HEK293 (cell line): Measurements from ENCODE around the gene CDH2.

ENCODE experiments used
- CTCF ChIA-PET: fragments of 350-600 bp; formaldehyde crosslinking; extraction: SDS; loops from one replicate; lab custom pipeline; 2021; ENCODE audit warnings: antibody characterized with exemption; lab: Yijun Ruan, JAX
- POLR2A ChIA-PET: fragments of 300-600 bp; formaldehyde crosslinking; extraction: SDS; loops from one replicate; lab custom pipeline; 2020; ENCODE audit warnings: antibody characterized with exemption, inconsistent platforms; lab: Yijun Ruan, JAX
- H3K27ac ChIP-seq: fragments of 200-500 bp; sonication (Bioruptor generic); 2 replicates; pipeline ENCODE4 v1.5.1; 2014; ENCODE audit warnings: low read depth, low read length, control low read depth, inconsistent platforms; ENCODE audit errors: extremely low read depth
- H3K36me3 ChIP-seq, 2 experiments: fragments of 200-500 bp in 1 of 2; sonication (Bioruptor generic) in 1 of 2; 1 replicate in 1 of 2; 2 replicates in 1 of 2; pipeline ENCODE4 v1.5.1; 2014 to 2017; ENCODE audit warnings: inconsistent platforms in 2 of 2, low read length in 2 of 2; ENCODE audit not compliant: control insufficient read depth in 2 of 2, insufficient read depth in 1 of 2
- H3K4me1 ChIP-seq: fragments of 200-500 bp; sonication (Bioruptor generic); 2 replicates; pipeline ENCODE4 v1.5.1; 2014; ENCODE audit warnings: mild to moderate bottlenecking, low read length, inconsistent platforms; ENCODE audit not compliant: control insufficient read depth, insufficient read depth
- H3K4me3 ChIP-seq: 2 replicates; pipeline ENCODE4 v1.5.1; 2011; ENCODE audit warnings: low read depth, mild to moderate bottlenecking, control low read depth, low read length, moderate library complexity
- H3K9me3 ChIP-seq: fragments of 200-500 bp; sonication (Bioruptor generic); 2 replicates; pipeline ENCODE4 v1.5.1; 2014; ENCODE audit warnings: low read depth, low read length, inconsistent platforms; ENCODE audit not compliant: control insufficient read depth, insufficient read depth
- FEZF1 ChIP-seq: fragments of 450-650 bp; formaldehyde crosslinking; IDR thresholded peaks from 2 replicates; pipeline ENCODE4 v1.5.1; 2016; ENCODE audit warnings: missing biosample characterization, missing genetic modification characterization
- GLIS1 ChIP-seq: fragments of 450-650 bp; formaldehyde crosslinking; IDR thresholded peaks from 2 replicates; pipeline ENCODE4 v1.5.1; 2016; ENCODE audit warnings: missing biosample characterization, missing genetic modification characterization
- HIC1 ChIP-seq: fragments of 450-650 bp; formaldehyde crosslinking; IDR thresholded peaks from 2 replicates; pipeline ENCODE4 v1.5.1; 2016; ENCODE audit warnings: missing biosample characterization, missing genetic modification characterization
- HOXA7 ChIP-seq: sonication (generic); formaldehyde crosslinking; IDR thresholded peaks from 2 replicates; pipeline ENCODE4 v1.8.1; 2022; ENCODE audit warnings: missing genetic modification reagents, borderline replicate concordance
- OSR2 ChIP-seq: fragments of 450-650 bp; formaldehyde crosslinking; IDR thresholded peaks from 2 replicates; pipeline ENCODE4 v1.5.1; 2016; ENCODE audit warnings: missing biosample characterization, missing genetic modification characterization
- OVOL3 ChIP-seq: fragments of 450-650 bp; formaldehyde crosslinking; IDR thresholded peaks from 2 replicates; pipeline ENCODE4 v1.5.1; 2016; ENCODE audit warnings: missing biosample characterization, missing genetic modification characterization
- SALL2 ChIP-seq: fragments of 450-650 bp; formaldehyde crosslinking; IDR thresholded peaks from 2 replicates; pipeline ENCODE4 v1.5.0; 2017; ENCODE audit warnings: missing biosample characterization, mild to moderate bottlenecking, missing genetic modification characterization, borderline replicate concordance
- ZBTB17 ChIP-seq: fragments of 450-650 bp; formaldehyde crosslinking; IDR thresholded peaks from 2 replicates; pipeline ENCODE4 v1.5.1; 2016; ENCODE audit warnings: missing biosample characterization, missing genetic modification characterization
- ZNF157 ChIP-seq: fragments of 450-650 bp; formaldehyde crosslinking; IDR thresholded peaks from 2 replicates; pipeline ENCODE4 v1.5.1; 2016; ENCODE audit warnings: missing biosample characterization, missing genetic modification characterization
- ZNF223 ChIP-seq: fragments of 450-650 bp; formaldehyde crosslinking; IDR thresholded peaks from 2 replicates; pipeline ENCODE4 v1.5.1; 2016; ENCODE audit warnings: missing biosample characterization, missing genetic modification characterization
- ZNF24 ChIP-seq: fragments of 450-650 bp; formaldehyde crosslinking; IDR thresholded peaks from 2 replicates; pipeline ENCODE4 v1.5.1; 2016; ENCODE audit warnings: missing biosample characterization, missing genetic modification characterization
- ZNF248 ChIP-seq: fragments of 450-650 bp; formaldehyde crosslinking; IDR thresholded peaks from 2 replicates; pipeline ENCODE4 v1.5.1; 2017; ENCODE audit warnings: missing biosample characterization, missing genetic modification characterization
- ZNF311 ChIP-seq: fragments of 450-650 bp; formaldehyde crosslinking; IDR thresholded peaks from 2 replicates; pipeline ENCODE4 v1.5.1; 2017; ENCODE audit warnings: missing biosample characterization, missing genetic modification characterization, borderline replicate concordance
- ZNF350 ChIP-seq: fragments of 450-650 bp; formaldehyde crosslinking; IDR thresholded peaks from 2 replicates; pipeline ENCODE4 v1.5.0; 2017; ENCODE audit warnings: missing biosample characterization, mild to moderate bottlenecking, missing genetic modification characterization
- ZNF354C ChIP-seq: fragments of 450-650 bp; formaldehyde crosslinking; IDR thresholded peaks from 2 replicates; pipeline ENCODE4 v1.5.1; 2016; ENCODE audit warnings: missing biosample characterization, missing genetic modification characterization, low read depth, borderline replicate concordance
- ZNF37A ChIP-seq: fragments of 450-650 bp; IDR thresholded peaks from 2 replicates; pipeline ENCODE4 v1.5.1; 2018; ENCODE audit warnings: missing biosample characterization, missing genetic modification characterization
- ZNF404 ChIP-seq: fragments of 450-650 bp; formaldehyde crosslinking; IDR thresholded peaks from 2 replicates; pipeline ENCODE4 v1.5.1; 2017; ENCODE audit warnings: missing biosample characterization, missing genetic modification characterization
- ZNF416 ChIP-seq: fragments of 450-650 bp; formaldehyde crosslinking; IDR thresholded peaks from 2 replicates; pipeline ENCODE4 v1.5.1; 2016; ENCODE audit warnings: missing biosample characterization, missing genetic modification characterization
- ZNF48 ChIP-seq: fragments of 450-650 bp; formaldehyde crosslinking; IDR thresholded peaks from 2 replicates; pipeline ENCODE4 v1.5.1; 2016; ENCODE audit warnings: missing biosample characterization, missing genetic modification characterization
- ZNF501 ChIP-seq: fragments of 450-650 bp; formaldehyde crosslinking; IDR thresholded peaks from 2 replicates; pipeline ENCODE4 v1.5.1; 2016; ENCODE audit warnings: missing biosample characterization, missing genetic modification characterization
- ZNF521 ChIP-seq: fragments of 450-650 bp; formaldehyde crosslinking; IDR thresholded peaks from 2 replicates; pipeline ENCODE4 v1.5.1; 2017; ENCODE audit warnings: missing biosample characterization, mild to moderate bottlenecking, missing genetic modification characterization
- ZNF530 ChIP-seq: fragments of 450-650 bp; formaldehyde crosslinking; IDR thresholded peaks from 2 replicates; pipeline ENCODE4 v1.5.1; 2016; ENCODE audit warnings: low read depth, missing biosample characterization, missing genetic modification characterization
- ZNF548 ChIP-seq: fragments of 450-650 bp; formaldehyde crosslinking; IDR thresholded peaks from 2 replicates; pipeline ENCODE4 v1.5.1; 2016; ENCODE audit warnings: missing biosample characterization, missing genetic modification characterization
- ZNF560 ChIP-seq: fragments of 450-650 bp; formaldehyde crosslinking; IDR thresholded peaks from 2 replicates; pipeline ENCODE4 v1.5.1; 2017; ENCODE audit warnings: missing biosample characterization, missing genetic modification characterization, borderline replicate concordance
- ZNF701 ChIP-seq: fragments of 450-650 bp; formaldehyde crosslinking; IDR thresholded peaks from 2 replicates; pipeline ENCODE4 v1.5.1; 2016; ENCODE audit warnings: missing biosample characterization, missing genetic modification characterization
- ZNF704 ChIP-seq: fragments of 450-650 bp; formaldehyde crosslinking; IDR thresholded peaks from 2 replicates; pipeline ENCODE4 v1.5.1; 2016; ENCODE audit warnings: missing biosample characterization, missing genetic modification characterization
- TF ChIP-seq, protein P1 (sequence below): fragments of 450-650 bp; formaldehyde crosslinking; IDR thresholded peaks from 2 replicates; pipeline ENCODE4 v1.5.1; 2016; ENCODE audit warnings: missing biosample characterization, missing genetic modification characterization
- TF ChIP-seq, protein P2 (sequence below): fragments of 450-650 bp; formaldehyde crosslinking; IDR thresholded peaks from 2 replicates; pipeline ENCODE4 v1.5.1; 2017; ENCODE audit warnings: missing biosample characterization, missing genetic modification characterization

The CDH2 gene

DNA sequence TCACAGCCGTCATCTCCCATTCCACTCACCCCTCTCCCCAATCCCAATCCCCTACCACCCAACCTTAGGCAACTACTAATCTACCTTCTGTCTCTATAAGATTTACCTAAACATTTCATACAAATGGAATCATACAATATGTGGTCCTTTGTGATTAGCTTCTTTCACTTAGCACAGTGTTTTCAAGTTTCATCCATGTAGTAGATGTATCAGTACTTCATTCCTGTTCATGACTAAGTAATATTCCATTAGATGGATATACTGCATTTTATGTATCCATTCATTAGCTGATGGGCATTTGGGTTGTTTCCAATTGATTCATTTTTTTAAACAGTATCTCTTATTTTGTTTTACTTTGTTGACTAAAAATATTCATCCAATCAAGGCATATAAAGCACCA lies 109.6 kb downstream of the CDH2 start (continued):
- TF ChIP-seq ZNF704 (tag by site-specific recombination), result no peak
- no peak for TF ChIP-seq ZNF701 (tag by site-specific recombination)

DNA sequence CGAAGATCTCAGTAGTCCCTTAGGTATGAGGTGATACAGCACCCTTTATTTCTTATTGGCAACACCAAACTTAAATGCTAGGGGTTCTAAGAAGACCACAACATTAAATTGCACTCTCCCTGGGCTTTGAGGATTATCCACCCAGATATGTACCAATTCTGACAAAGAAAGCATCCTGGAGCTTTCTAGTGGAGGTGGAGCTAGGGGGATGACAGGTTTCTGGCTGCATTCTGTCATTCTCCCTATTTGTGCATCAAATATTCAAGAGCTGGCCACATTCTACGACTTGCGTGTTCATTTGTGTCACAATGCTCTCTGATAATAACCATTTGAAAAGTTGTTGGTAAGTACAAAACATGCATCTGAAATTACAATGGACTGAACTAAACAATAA lies 111.1 kb downstream of the CDH2 start:
- H3K4me3 ChIP-seq, result no peak overlapping the region
- H3K36me3 ChIP-seq, result no peaks in the 10 kb centered on the region
- H3K9me3 ChIP-seq, result no peaks in the 10 kb centered on the region
- H3K27ac ChIP-seq, result no peak overlapping the region
- H3K4me1 ChIP-seq, result peaks cover 24% of the 10 kb centered on the region
- POLR2A ChIA-PET, result no interaction called here
- TF ChIP-seq ZNF223 (tag by site-specific recombination) (no peak), ZNF248 (tag by site-specific recombination) (no peak), SALL2 (tag by site-specific recombination) (no peak)
- TF ChIP-seq, all 188 proteins: peak for 0
- CTCF ChIA-PET, result no interaction called here

- no peaks in the 10 kb centered on the region for H3K36me3 ChIP-seq
- CTCF ChIA-PET, result interaction anchor here (0.6 to 1.3 kb wide), 3 partner anchors 50 to 314 kb away, joined by 3 to 5 read pairs (median 4); no protein-coding TSS in a partner anchor
- H3K4me1 ChIP-seq, result peaks cover 24% of the 10 kb centered on the region
- POLR2A ChIA-PET, result interaction anchor here (0.7 kb wide), 1 partner anchor 113 kb away, joined by 3 read pairs; no protein-coding TSS in a partner anchor
- no peak overlapping the region for H3K4me3 ChIP-seq
- H3K27ac ChIP-seq, result no peak overlapping the region
- H3K9me3 ChIP-seq, result no peaks in the 10 kb centered on the region
- TF ChIP-seq ZNF311, result no peak
- no peak for TF ChIP-seq GLIS1 (tag by site-specific recombination)
- no peak for TF ChIP-seq ZNF416 (tag by site-specific recombination)
- TF ChIP-seq ZNF48 (tag by site-specific recombination), result no peak
- no peak for TF ChIP-seq ZNF404 (tag by site-specific recombination)
- TF ChIP-seq HIC1 (tag by site-specific recombination), result no peak
- peak; percentile 71 for TF ChIP-seq ZBTB17 (tag by site-specific recombination)
- no peak for TF ChIP-seq HOXA7
- TF ChIP-seq FEZF1 (tag by site-specific recombination), result peak; percentile 35; the same call in 1 of the 2 replicates
- no peak for TF ChIP-seq OSR2 (tag by site-specific recombination)
- TF ChIP-seq ZNF157 (tag by site-specific recombination), result no peak
- no peak for TF ChIP-seq ZNF521
- TF ChIP-seq, protein P1, sequence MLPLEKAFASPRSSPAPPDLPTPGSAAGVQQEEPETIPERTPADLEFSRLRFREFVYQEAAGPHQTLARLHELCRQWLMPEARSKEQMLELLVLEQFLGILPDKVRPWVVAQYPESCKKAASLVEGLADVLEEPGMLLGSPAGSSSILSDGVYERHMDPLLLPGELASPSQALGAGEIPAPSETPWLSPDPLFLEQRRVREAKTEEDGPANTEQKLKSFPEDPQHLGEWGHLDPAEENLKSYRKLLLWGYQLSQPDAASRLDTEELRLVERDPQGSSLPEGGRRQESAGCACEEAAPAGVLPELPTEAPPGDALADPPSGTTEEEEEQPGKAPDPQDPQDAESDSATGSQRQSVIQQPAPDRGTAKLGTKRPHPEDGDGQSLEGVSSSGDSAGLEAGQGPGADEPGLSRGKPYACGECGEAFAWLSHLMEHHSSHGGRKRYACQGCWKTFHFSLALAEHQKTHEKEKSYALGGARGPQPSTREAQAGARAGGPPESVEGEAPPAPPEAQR (tag by site-specific recombination), result no peak
- TF ChIP-seq, protein P2, sequence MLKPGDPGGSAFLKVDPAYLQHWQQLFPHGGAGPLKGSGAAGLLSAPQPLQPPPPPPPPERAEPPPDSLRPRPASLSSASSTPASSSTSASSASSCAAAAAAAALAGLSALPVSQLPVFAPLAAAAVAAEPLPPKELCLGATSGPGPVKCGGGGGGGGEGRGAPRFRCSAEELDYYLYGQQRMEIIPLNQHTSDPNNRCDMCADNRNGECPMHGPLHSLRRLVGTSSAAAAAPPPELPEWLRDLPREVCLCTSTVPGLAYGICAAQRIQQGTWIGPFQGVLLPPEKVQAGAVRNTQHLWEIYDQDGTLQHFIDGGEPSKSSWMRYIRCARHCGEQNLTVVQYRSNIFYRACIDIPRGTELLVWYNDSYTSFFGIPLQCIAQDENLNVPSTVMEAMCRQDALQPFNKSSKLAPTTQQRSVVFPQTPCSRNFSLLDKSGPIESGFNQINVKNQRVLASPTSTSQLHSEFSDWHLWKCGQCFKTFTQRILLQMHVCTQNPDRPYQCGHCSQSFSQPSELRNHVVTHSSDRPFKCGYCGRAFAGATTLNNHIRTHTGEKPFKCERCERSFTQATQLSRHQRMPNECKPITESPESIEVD (tag by site-specific recombination), result peak; percentile 37; the same call in 1 of the 2 replicates
- no peak for TF ChIP-seq ZNF560 (tag by site-specific recombination)
- no peak for TF ChIP-seq ZNF354C (tag by site-specific recombination)
- TF ChIP-seq ZNF530 (tag by site-specific recombination), result no peak
- TF ChIP-seq ZNF350 (tag by site-specific recombination), result no peak
- no peak for TF ChIP-seq ZNF501
- TF ChIP-seq ZNF24 (tag by site-specific recombination), result no peak
- no peak for TF ChIP-seq ZNF548 (tag by site-specific recombination)
- TF ChIP-seq OVOL3 (tag by site-specific recombination), result no peak
- no peak for TF ChIP-seq ZNF37A (tag by site-specific recombination)
These were observed 111.7 kb downstream of the CDH2 start for GRCh38 chr18:28065031-28065792.
